ENCODE results near the gene POTEF.
"Not testable (repeated sequence)": the region's sequence is repeated elsewhere in the genome, so short reads cannot be mapped to it uniquely, and the experiment has no call there.

DNA sequence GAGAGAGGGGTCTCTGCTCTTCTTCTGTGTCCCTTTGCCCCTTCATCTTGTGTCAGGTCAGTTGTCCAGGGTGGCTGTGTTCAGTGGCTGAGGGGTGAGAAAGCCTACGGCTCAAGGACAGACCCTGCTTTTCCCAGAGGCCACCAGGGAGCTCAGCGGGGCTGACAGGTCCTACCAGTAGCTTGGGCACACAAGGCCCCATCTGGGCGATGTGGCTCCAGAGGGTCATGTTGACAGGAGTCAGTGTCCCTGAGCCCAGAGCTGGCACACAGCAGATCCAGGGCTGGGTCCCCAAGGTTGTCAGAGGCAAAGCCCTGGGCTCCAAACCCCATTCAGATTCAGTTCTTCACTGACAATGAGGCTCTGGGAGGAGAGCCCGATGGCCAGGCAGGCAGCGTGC lies 8.1 kb upstream of the POTEF start:
- not testable (repeated sequence) for TF ChIP-seq POLR2A, POLR2AphosphoS5, POU2F2 (IDR thresholded peaks at IDR 0.05; ENCODE audit: low read depth, low read length)

Measured in GM12891 (cell line).